HepG2 (cell line): ENCODE data around the gene FBF1. TPM values are rescaled to one million over a fixed set of nuclear protein-coding genes. Genes with fewer than 3 reads are reported as not detected.
A peak's percentile ranks its signal among the peaks of the same experiment; 100 is the strongest.

Experiments
- ADNP ChIP-seq: sonication (generic); formaldehyde crosslinking; IDR thresholded peaks from 2 replicates; pipeline ENCODE4 v1.4.0; 2020; ENCODE audit warnings: missing genetic modification reagents
- AGO2 ChIP-seq: fragments of 200-400 bp; formaldehyde crosslinking; optimal IDR thresholded peaks from 2 replicates; pipeline ENCODE3; 2017; ENCODE audit warnings: mild to moderate bottlenecking, low read depth, low read length, moderate library complexity
- AHR ChIP-seq: IDR thresholded peaks from 2 replicates; pipeline ENCODE4 v1.6.1; 2018; ENCODE audit warnings: missing genetic modification reagents, missing compliant biosample characterization
- FUBP1 ChIP-seq: sonication (generic); formaldehyde crosslinking; IDR thresholded peaks from 2 replicates; pipeline ENCODE4 v1.5.1; 2020; ENCODE audit warnings: missing genetic modification reagents, mild to moderate bottlenecking, borderline replicate concordance
- ISX ChIP-seq: sonication (generic); formaldehyde crosslinking; conservative IDR thresholded peaks from 2 replicates; pipeline ENCODE4 v1.5.0; 2020; ENCODE audit warnings: missing genetic modification reagents
- KDM4B ChIP-seq: sonication (generic); formaldehyde crosslinking; IDR thresholded peaks from 2 replicates; pipeline ENCODE4 v1.4.0; 2020; ENCODE audit warnings: missing genetic modification reagents
- KLF15 ChIP-seq: sonication (generic); formaldehyde crosslinking; IDR thresholded peaks from 2 replicates; pipeline ENCODE4 v1.8.1; 2023; ENCODE audit warnings: borderline replicate concordance, mild to moderate bottlenecking, inconsistent platforms, missing genetic modification reagents, mixed read lengths
- NFE2 ChIP-seq: sonication (generic); formaldehyde crosslinking; IDR thresholded peaks from 2 replicates; pipeline ENCODE4 v1.4.0; 2020; ENCODE audit warnings: missing genetic modification reagents
- NKX3-1 ChIP-seq: sonication (generic); formaldehyde crosslinking; IDR thresholded peaks from 2 replicates; pipeline ENCODE4 v1.5.0; 2020; ENCODE audit warnings: missing genetic modification reagents
- NONO ChIP-seq, 2 experiments: fragments of 450-650 bp in 1 of 2; sonication (generic) in 1 of 2; formaldehyde crosslinking in 1 of 2; IDR thresholded peaks in 1 of 2; conservative IDR thresholded peaks in 1 of 2; 2 replicates each; pipeline versions ENCODE4 v1.6.1 to v1.8.0; 2017 to 2022; ENCODE audit warnings: mild to moderate bottlenecking in 1 of 2, missing genetic modification reagents in 1 of 2, moderate library complexity in 1 of 2
- NR0B2 ChIP-seq: sonication (generic); formaldehyde crosslinking; IDR thresholded peaks from 2 replicates; pipeline ENCODE4 v1.4.0; 2020; ENCODE audit warnings: mild to moderate bottlenecking, missing genetic modification reagents
- POGZ ChIP-seq: sonication (generic); formaldehyde crosslinking; IDR thresholded peaks from 2 replicates; pipeline ENCODE4 v1.4.0; 2020; ENCODE audit warnings: mild to moderate bottlenecking, missing genetic modification reagents
- REL ChIP-seq: sonication (generic); formaldehyde crosslinking; conservative IDR thresholded peaks from 2 replicates; pipeline ENCODE4 v1.8.0; 2022; ENCODE audit warnings: mild to moderate bottlenecking, missing genetic modification reagents, moderate library complexity
- RORA ChIP-seq: sonication (generic); formaldehyde crosslinking; IDR thresholded peaks from 2 replicates; pipeline ENCODE4 v1.5.0; 2020; ENCODE audit warnings: mild to moderate bottlenecking, missing genetic modification reagents, moderate library complexity
- SETDB1 ChIP-seq: sonication (generic); formaldehyde crosslinking; IDR thresholded peaks from 2 replicates; pipeline ENCODE4 v1.5.1; 2020; ENCODE audit warnings: missing genetic modification reagents, mild to moderate bottlenecking, borderline replicate concordance
- ZBTB39 ChIP-seq: sonication (generic); formaldehyde crosslinking; IDR thresholded peaks from 2 replicates; pipeline ENCODE4 v1.5.0; 2020; ENCODE audit warnings: missing genetic modification reagents
- ZFP36L2 ChIP-seq: sonication (generic); formaldehyde crosslinking; IDR thresholded peaks from 2 replicates; pipeline ENCODE4 v1.4.0; 2020; ENCODE audit warnings: missing genetic modification reagents
- ZNF121 ChIP-seq: sonication (generic); formaldehyde crosslinking; IDR thresholded peaks from 2 replicates; pipeline ENCODE4 v1.5.0; 2020; ENCODE audit warnings: mild to moderate bottlenecking, missing genetic modification reagents
- ZNF20 ChIP-seq: sonication (generic); formaldehyde crosslinking; IDR thresholded peaks from 2 replicates; pipeline ENCODE4 v1.4.0; 2020; ENCODE audit warnings: mild to moderate bottlenecking, moderate library complexity, missing genetic modification reagents
- ZNF362 ChIP-seq: sonication (generic); formaldehyde crosslinking; IDR thresholded peaks from 2 replicates; pipeline ENCODE4 v1.4.0; 2020; ENCODE audit warnings: missing genetic modification reagents, mild to moderate bottlenecking, borderline replicate concordance
- ZNF556 ChIP-seq: sonication (generic); formaldehyde crosslinking; IDR thresholded peaks from 2 replicates; pipeline ENCODE4 v1.4.0; 2020; ENCODE audit warnings: mild to moderate bottlenecking, missing genetic modification reagents, borderline replicate concordance
- ZNF605 ChIP-seq: sonication (generic); formaldehyde crosslinking; IDR thresholded peaks from 2 replicates; pipeline ENCODE4 v1.8.0; 2022; ENCODE audit warnings: mild to moderate bottlenecking, missing genetic modification reagents
- ZNF616 ChIP-seq: sonication (generic); formaldehyde crosslinking; IDR thresholded peaks from 2 replicates; pipeline ENCODE4 v1.5.0; 2020; ENCODE audit warnings: low read depth, mild to moderate bottlenecking, missing genetic modification reagents
- ZNF619 ChIP-seq: sonication (generic); formaldehyde crosslinking; IDR thresholded peaks from 2 replicates; pipeline ENCODE4 v1.4.0; 2020; ENCODE audit warnings: mild to moderate bottlenecking, missing genetic modification reagents
- polyA plus RNA-seq, 8 experiments: library from polyadenylated mRNA; depleted of rRNA in 3 of 8; stranded (reverse) in 7 of 8; unstranded in 1 of 8; fragments of >200 nt; fragmentation: Illumina TruSeq in 4 of 8; extraction: Trizol in 4 of 8; gene quantifications; 2 replicates each; pipeline versions ENCODE4 v1.2.1 to v1.2.3, GENCODE V29; 2011 to 2016; ENCODE audit warnings: low read depth in 4 of 8, missing spikeins in 1 of 8, mixed read lengths in 1 of 8; ENCODE audit not compliant: insufficient read depth in 1 of 8
- total RNA-seq, 5 experiments: library from RNA; depleted of rRNA; stranded (reverse); fragments of >200 nt; fragmentation: Illumina TruSeq; extraction: Trizol; gene quantifications; 2 replicates each; pipeline ENCODE4 v1.2.3, GENCODE V29; 2016; ENCODE audit warnings: low read depth in 1 of 5

FBF1 gene
- total and polyA plus RNA-seq, 2 of the 13 experiments (the other 11 are each of a cell fraction or from before 2014, with no cell fraction given) = 2.4 to 8.1 TPM

GRCh38 chr17:75978938-75979704 lies 38.3 kb upstream of the FBF1 start, which contains the start of the genes ACOX1 and TEN1 (continued):
- TF ChIP-seq ZNF362 (CRISPR knock-in tag) (peak; percentile 81; the same call in 1 of the 2 replicates), ZNF605 (CRISPR knock-in tag) (peak; percentile 87), SETDB1 (CRISPR knock-in tag) (no peak), REL (CRISPR knock-in tag) (peak; percentile 96; the same call in 1 of the 2 replicates), ZNF616 (CRISPR knock-in tag) (no peak; the same call in 1 of the 2 replicates), NKX3-1 (CRISPR knock-in tag) (peak; percentile 67; the same call in 1 of the 2 replicates), ZNF20 (CRISPR knock-in tag) (0 out of 2 replicates have a peak, but pooled peaks have one; percentile 32), NR0B2 (CRISPR knock-in tag) (no peak; the same call in 1 of the 2 replicates), KDM4B (CRISPR knock-in tag) (peak; percentile 61; the same call in 1 of the 2 replicates), AGO2 (peak; percentile 83), FUBP1 (CRISPR knock-in tag) (no peak), ISX (CRISPR knock-in tag) (no peak), KLF15 (CRISPR knock-in tag) (peak; percentile 82; the same call in 1 of the 2 replicates), RORA (CRISPR knock-in tag) (no peak), ADNP (CRISPR knock-in tag) (no peak), ZNF556 (CRISPR knock-in tag) (peak; percentile 53; the same call in 1 of the 2 replicates), ZBTB39 (CRISPR knock-in tag) (peak; percentile 83; the same call in 1 of the 2 replicates), ZFP36L2 (0 out of 2 replicates have a peak, but pooled peaks have one; percentile 44), NFE2 (CRISPR knock-in tag) (no peak), NONO (IDR thresholded peaks at IDR 0.05) (no peak), NONO (CRISPR knock-in tag; conservative IDR thresholded peaks at IDR 0.05) (peak; percentile 98), ZNF121 (CRISPR knock-in tag) (peak; percentile 27; the same call in 1 of the 2 replicates), AHR (CRISPR knock-in tag) (peak; percentile 45), POGZ (CRISPR knock-in tag) (peak; percentile 90), ZNF619 (CRISPR knock-in tag) (no peak)
